GM21423 (cell line): ENCODE data around the gene CFAP299.
A peak's percentile ranks its signal among the peaks of the same experiment; 100 is the strongest.
"Not testable (repeated sequence)": the region's sequence is repeated elsewhere in the genome, so short reads cannot be mapped to it uniquely, and the experiment has no call there.

ENCODE experiments used
- ATAC-seq: cut with Tn5 transposase; IDR thresholded peaks from one replicate; pipeline ENCODE4 v1.9.1; 2021; ENCODE audit warnings: mild to moderate bottlenecking, moderate library complexity; ENCODE audit not compliant: unreplicated experiment

The CFAP299 gene

DNA sequence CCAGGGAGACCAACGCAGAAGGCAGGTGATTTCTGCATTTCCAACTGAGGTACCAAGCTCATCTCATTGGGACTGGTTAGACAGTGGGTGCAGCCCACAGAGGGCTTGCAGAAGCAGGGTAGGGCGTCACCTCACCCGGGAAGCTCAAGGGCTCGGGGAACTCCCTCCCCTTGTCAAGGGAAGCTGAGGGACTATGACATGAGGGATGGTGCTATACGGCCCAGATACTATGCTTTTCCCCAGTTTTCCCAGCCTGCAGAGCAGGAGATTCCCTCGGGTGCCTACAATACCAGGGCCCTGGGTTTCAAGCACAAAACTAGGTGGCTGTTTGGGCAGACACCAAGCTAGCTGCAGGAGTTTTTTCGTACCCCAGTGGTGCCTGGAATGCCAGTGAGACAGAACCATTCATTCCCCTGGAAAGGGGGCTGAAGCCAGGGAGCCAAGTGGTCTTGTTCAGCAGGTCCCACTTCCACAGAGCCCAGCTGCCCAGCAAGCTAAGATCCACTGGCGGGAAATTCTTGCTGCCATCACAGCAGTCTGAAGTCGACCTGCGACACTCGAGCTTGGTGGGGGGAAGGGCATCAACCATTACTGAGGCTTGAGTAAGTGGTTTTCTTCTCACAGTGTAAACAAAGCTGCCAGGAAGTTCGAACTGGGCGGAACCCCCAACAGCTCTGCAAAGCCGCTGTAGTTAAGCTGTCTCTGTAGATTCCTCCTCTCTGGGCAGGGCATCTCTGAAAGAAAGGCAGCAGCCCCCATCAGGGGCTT lies 103.9 kb downstream of the CFAP299 start:
- ATAC-seq, result not testable (repeated sequence)

GRCh38 chr4:80446248-80446647 lies 110.7 kb downstream of the CFAP299 start:
- ATAC-seq, result no peak

DNA sequence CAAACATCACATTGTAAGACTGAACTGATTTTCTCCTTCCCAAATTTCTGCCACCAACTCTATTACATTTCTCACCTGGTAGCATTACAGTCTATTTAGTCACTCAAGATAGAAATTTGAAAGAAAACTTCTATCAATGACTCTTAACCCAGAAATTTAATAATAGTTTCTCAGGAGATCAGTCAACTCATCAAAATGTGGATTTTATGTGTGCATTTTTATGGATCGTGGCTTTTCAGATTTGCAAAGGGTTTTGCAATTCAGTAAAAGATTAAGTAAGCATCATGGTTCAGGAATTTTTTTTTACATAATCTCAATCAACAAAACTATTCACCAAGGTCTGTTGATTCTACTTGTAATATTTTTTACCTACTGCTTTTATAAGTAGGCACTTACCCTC lies 111.1 kb downstream of the CFAP299 start:
- no peak for ATAC-seq

GRCh38 chr4:80447493-80447892 lies 112.0 kb downstream of the CFAP299 start:
- ATAC-seq, result no peak

DNA sequence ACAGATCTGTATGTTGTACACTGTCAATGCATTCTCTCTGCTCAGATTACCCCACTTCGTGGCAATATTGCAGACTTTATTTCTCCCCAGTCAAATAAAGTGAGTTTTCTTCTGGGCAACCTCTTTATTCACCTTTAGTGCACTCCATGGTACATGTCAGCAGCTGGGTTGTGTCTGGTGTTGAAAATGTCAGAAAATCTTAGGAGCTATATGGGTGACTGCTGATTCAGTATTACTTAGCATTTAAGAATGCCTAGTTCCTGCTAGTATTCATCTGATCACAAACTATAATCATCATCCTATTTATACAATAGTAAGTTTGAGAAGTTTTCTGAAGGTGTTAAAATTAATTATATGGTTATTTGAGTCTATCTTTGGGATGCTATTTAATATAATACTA lies 112.5 kb downstream of the CFAP299 start:
- ATAC-seq, result no peak

GRCh38 chr4:80452055-80452454 lies 116.5 kb downstream of the CFAP299 start:
- ATAC-seq, result no peak

DNA sequence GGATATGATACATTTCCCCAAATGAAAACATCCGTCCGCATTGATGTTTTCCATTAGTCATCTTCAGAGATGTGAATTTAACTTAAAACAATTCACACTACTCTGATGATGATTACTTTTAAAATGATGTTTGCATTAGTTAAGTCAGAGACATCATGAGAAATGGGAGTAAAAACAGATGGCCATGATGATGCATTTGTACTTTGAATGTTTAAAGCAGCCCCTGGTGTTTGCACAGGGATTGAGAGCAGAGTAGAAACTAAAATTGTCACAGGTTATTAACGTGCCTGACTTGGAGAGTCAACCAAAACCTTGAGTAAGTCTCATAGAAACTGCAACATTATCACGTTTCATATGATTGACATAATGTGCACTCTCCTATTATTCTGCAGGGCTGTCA lies 117.2 kb downstream of the CFAP299 start:
- ATAC-seq, result no peak

- ATAC-seq, result no peak
Measured at GRCh38 chr4:80454040-80454439, 118.5 kb downstream of the CFAP299 start.

DNA sequence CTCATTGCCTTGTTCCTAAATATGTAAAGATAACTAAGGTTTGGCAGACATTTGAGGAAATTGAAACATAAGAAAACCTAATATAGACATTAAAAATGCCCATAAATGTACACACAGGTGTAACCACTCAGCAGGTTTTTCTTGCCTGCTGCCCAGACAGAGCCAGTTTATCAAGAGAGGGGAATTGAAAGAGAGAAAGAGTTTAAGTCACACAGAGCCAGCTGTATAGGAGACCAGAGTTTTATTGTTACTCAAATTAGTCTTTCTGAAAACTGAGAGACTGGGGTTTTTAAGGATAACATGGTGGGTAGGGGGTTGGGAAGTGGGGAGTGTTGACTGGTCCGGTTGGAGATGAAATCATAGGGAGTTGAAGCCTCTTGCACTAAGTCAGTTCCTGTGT lies 119.0 kb downstream of the CFAP299 start:
- no peak for ATAC-seq

- no peak for ATAC-seq
Measured at GRCh38 chr4:80459918-80460473, 124.5 kb downstream of the CFAP299 start.

DNA sequence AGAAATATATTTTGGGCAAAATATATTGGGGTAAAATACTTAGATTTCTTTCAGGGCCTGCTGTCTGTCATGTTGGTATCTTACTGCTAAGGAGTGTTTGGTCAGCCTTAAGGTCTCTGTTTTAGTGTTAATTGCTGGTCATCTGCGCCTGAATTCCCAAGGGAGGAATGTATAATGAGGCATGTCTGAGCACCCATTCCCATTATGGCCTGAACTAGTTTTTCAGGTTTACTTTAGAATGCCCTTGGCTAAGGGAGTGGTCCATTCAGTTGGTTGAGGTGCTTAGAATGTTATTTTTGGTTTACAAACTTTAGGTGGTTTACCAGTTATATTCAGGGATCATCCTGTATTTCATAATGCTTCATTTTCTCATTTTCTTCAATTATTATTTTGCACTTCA lies 125.9 kb downstream of the CFAP299 start:
- ATAC-seq, result no peak

DNA sequence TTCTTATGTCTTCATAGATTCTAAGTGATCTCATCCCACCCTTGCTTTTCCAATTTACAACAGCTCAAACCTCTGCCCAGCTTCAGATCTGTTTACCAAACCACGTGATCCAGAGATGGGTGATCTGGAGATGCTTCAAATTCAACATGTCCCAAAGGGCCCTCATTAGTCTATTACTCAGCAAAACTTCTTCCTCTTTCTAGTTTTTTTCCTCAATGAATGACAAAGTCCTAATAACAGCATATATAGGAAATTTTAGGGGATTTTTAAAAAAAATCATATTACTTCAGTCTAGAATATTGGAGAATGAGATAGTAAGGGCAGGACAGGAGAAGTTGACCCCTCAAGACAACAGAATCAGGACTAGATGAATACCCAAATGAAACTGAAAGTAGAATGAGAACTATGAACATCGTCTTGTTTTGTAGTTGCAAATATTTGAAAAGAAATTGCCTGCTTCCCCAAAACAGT lies 127.1 kb downstream of the CFAP299 start:
- peak; percentile 73 for ATAC-seq

DNA sequence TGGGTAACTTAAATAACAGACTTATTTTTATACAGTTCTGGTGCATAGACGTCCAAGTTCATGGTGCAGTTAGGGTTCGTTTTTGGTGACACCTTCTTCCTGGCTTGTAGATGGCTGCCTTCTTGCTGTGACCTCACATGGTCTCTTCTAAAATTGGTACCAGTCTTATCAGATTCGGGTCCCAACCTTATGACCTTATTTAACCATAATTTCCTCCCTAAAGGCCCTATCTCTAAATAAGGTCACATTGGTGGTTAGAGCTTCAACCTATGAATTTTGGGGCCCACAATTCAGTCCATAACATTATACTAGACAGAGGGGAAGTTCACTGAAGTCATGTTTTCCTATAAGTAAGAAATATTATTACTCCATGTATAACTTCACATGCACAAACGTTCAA lies 128.0 kb downstream of the CFAP299 start:
- ATAC-seq, result no peak

- ATAC-seq, result no peak
Measured at GRCh38 chr4:80465238-80465637, 129.7 kb downstream of the CFAP299 start.

DNA sequence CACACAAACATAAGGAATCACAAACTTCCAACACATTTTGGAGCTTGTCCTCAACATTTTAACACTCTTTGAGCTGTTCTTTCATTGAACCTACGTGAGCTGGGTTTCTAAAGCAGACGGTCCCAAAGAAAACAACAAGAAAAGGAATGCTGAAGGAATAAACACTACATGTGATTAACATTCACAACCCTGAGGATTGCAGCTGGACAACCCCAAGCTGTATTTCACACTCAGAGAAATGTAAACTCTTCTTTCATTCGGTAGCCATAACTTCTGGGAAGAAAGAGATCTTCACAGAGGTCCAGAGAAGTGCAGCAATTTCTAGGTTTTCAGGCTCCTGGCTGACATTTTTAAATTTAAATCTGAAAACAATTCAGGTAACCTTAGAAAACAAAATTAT lies 130.2 kb downstream of the CFAP299 start:
- ATAC-seq, result no peak

- no peak for ATAC-seq
Measured at GRCh38 chr4:80466618-80467017, 131.1 kb downstream of the CFAP299 start.

GRCh38 chr4:80471756-80472155 lies 136.2 kb downstream of the CFAP299 start:
- ATAC-seq, result peak; percentile 51

GRCh38 chr4:80475236-80475635 lies 139.7 kb downstream of the CFAP299 start:
- ATAC-seq, result no peak

GRCh38 chr4:80475798-80476197 lies 140.3 kb downstream of the CFAP299 start:
- ATAC-seq, result no peak

- no peak for ATAC-seq
Measured at GRCh38 chr4:80484712-80485111, 149.2 kb downstream of the CFAP299 start.

- no peak for ATAC-seq
Measured at GRCh38 chr4:80486603-80487002, 151.1 kb downstream of the CFAP299 start.

DNA sequence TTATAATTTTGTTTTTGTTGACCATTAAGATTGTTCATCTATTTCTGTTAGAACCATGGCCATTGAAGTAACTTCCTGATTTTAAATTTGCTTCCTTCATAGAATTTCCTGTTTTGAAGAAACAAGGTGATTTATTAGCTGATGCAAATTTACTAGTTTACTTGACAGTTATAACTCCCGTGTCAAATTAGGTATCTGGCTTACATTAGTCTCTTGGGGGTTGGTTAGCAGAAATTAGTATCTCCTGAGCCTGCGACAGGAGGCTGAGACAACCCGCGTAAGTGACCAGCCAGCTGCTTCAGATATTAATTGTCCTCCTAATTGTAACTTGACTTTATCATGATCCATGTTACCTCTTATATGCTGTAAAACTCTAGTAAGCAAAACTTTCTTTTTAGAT lies 154.3 kb downstream of the CFAP299 start:
- no peak for ATAC-seq

DNA sequence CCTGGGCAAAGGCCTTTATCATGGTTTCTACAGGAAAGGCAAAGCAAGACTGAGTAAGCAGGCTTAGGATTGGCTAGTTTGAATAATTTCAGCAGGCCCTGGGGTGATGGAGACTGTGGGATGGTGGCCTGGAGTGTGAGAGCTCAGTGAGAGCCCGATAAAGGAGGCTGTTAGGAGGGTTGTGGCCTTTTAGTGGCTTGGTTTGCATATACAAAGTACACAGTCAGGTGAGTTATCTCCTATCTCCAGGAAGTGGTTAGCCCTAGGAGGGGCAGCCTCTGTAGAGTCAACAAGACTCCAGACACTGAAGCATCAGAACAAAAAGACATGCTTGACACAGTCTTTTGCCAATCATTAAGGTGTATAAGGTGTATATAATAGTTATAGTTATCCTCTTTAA lies 157.2 kb downstream of the CFAP299 start:
- ATAC-seq, result no peak
